Keratinocyte (primary cell): ENCODE data around the gene LSM11.

Experiments
- EZH2 ChIP-seq: IDR thresholded peaks from one replicate; pipeline ENCODE4 v1.6.1; 2012; ENCODE audit warnings: inconsistent platforms, mild to moderate bottlenecking, low read length, moderate library complexity
- TF ChIP-seq, protein P1 (sequence below), 3 experiments: IDR thresholded peaks in 1 of 3; conservative IDR thresholded peaks in 1 of 3; optimal IDR thresholded peaks in 1 of 3; 2 replicates in 2 of 3; 3 replicates in 1 of 3; pipeline versions ENCODE3 to v1.5.1; 2011; ENCODE audit warnings: low read length in 3 of 3, mild to moderate bottlenecking in 3 of 3, moderate library complexity in 2 of 3, control low read depth in 1 of 3, inconsistent platforms in 1 of 3; ENCODE audit not compliant: insufficient read depth in 2 of 3; ENCODE audit errors: extremely low read depth in 1 of 3

DNA sequence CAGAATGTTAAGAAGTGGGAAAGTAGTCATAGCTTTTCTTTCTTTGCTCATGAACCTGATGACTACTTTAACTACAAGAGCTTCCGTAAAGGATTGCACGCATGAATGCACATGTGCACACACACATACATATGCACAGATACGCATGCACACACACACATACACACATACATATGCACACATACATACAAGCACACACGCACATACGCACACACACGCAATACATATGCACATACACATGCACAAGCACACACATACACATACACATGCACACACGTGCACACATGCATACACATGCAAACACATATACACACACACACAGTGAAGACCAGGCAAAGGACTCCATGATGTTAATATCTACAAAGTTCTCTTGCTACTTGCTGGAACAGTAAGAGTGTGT, 22.9 kb downstream of the LSM11 start:
- TF ChIP-seq, protein P1, sequence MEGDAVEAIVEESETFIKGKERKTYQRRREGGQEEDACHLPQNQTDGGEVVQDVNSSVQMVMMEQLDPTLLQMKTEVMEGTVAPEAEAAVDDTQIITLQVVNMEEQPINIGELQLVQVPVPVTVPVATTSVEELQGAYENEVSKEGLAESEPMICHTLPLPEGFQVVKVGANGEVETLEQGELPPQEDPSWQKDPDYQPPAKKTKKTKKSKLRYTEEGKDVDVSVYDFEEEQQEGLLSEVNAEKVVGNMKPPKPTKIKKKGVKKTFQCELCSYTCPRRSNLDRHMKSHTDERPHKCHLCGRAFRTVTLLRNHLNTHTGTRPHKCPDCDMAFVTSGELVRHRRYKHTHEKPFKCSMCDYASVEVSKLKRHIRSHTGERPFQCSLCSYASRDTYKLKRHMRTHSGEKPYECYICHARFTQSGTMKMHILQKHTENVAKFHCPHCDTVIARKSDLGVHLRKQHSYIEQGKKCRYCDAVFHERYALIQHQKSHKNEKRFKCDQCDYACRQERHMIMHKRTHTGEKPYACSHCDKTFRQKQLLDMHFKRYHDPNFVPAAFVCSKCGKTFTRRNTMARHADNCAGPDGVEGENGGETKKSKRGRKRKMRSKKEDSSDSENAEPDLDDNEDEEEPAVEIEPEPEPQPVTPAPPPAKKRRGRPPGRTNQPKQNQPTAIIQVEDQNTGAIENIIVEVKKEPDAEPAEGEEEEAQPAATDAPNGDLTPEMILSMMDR (optimal IDR thresholded peaks at IDR 0.05 in 1 of 3, IDR thresholded peaks at IDR 0.05 in 1 of 3, conservative IDR thresholded peaks at IDR 0.05 in 1 of 3; ENCODE audit: extremely low read depth in 1 of 3, insufficient read depth in 2 of 3, low read length in 3 of 3), result no peak
- no peak for TF ChIP-seq EZH2
